Limb (tissue), 2 donors: ENCODE data around the gene FHOD3.

ENCODE experiments used
- DNase-seq, 2 donors: peaks; one replicate each; pipeline ENCODE4 v3.0.0-alpha.2; 2016; ENCODE audit errors: extremely low spot score in 2 of 2

The FHOD3 gene

GRCh38 chr18:36296650-36297416 is 680 bp upstream of the FHOD3 start:
- peak; percentile 78 to 91 for DNase-seq

- peak in 1 of 2 donors; percentile 61 for DNase-seq
These were observed 721 bp downstream of the FHOD3 start for GRCh38 chr18:36298126-36298741.

GRCh38 chr18:36299015-36299414 is 1.5 kb downstream of the FHOD3 start:
- no peak for DNase-seq

GRCh38 chr18:36300211-36300610 is 2.7 kb downstream of the FHOD3 start:
- no peak for DNase-seq

GRCh38 chr18:36301884-36302283 is 4.4 kb downstream of the FHOD3 start:
- DNase-seq: no peak

GRCh38 chr18:36302676-36303075 is 5.2 kb downstream of the FHOD3 start:
- DNase-seq: no peak

GRCh38 chr18:36303211-36303844 is 5.8 kb downstream of the FHOD3 start:
- DNase-seq: no peak

- DNase-seq: no peak
These were observed 7.2 kb downstream of the FHOD3 start for GRCh38 chr18:36304723-36305122.

GRCh38 chr18:36305375-36305774 is 7.9 kb downstream of the FHOD3 start:
- DNase-seq: no peak

- no peak for DNase-seq
These were observed 10.0 kb downstream of the FHOD3 start for GRCh38 chr18:36307513-36307912.

- DNase-seq: no peak
These were observed 11.4 kb downstream of the FHOD3 start for GRCh38 chr18:36308711-36309435.

- no peak for DNase-seq
These were observed 12.2 kb downstream of the FHOD3 start for GRCh38 chr18:36309436-36310391.

- no peak for DNase-seq
These were observed 13.6 kb downstream of the FHOD3 start for GRCh38 chr18:36311026-36311570.

- no peak for DNase-seq
These were observed 15.4 kb downstream of the FHOD3 start for GRCh38 chr18:36312806-36313395.

- no peak for DNase-seq
These were observed 16.6 kb downstream of the FHOD3 start for GRCh38 chr18:36314098-36314497.

- no peak for DNase-seq
These were observed 17.2 kb downstream of the FHOD3 start for GRCh38 chr18:36314754-36315153.

- no peak for DNase-seq
These were observed 18.2 kb downstream of the FHOD3 start for GRCh38 chr18:36315736-36316135.

GRCh38 chr18:36316246-36316645 is 18.7 kb downstream of the FHOD3 start:
- no peak for DNase-seq

GRCh38 chr18:36321658-36322407 is 24.3 kb downstream of the FHOD3 start:
- DNase-seq: no peak

- DNase-seq: no peak
These were observed 24.9 kb downstream of the FHOD3 start for GRCh38 chr18:36322408-36322728.
